Activated CD8-positive, alpha-beta T cell treated with anti-CD3 and anti-CD28 coated beads, Interleukin-2, amount 10 ng/mL, durations not matched to agents 7 days and 5 days (primary cell): ENCODE measurements around the gene SLC2A13. TPM values are rescaled to one million over a fixed set of nuclear protein-coding genes. Genes with fewer than 3 reads are reported as not detected.
"Not testable (repeated sequence)": the region's sequence is repeated elsewhere in the genome, so short reads cannot be mapped to it uniquely, and the experiment has no call there.

Experiments
- ATAC-seq: fragments of 150-1000 bp; cut with Tn5 transposase; one replicate; pipeline ENCODE4 v1.10.0; 2021; ENCODE audit warnings: moderate library complexity
- CTCF ChIA-PET: fragments of 350-600 bp; sonication (Branson Sonifier 250); formaldehyde crosslinking; loops from one replicate; lab custom pipeline; 2021; ENCODE audit warnings: antibody characterized with exemption; lab: Charles Lee
- POLR2A ChIA-PET: fragments of 350-600 bp; sonication (Branson Sonifier 250); formaldehyde crosslinking; loops from one replicate; lab custom pipeline; 2021; ENCODE audit warnings: antibody characterized with exemption; lab: Charles Lee
- DNase-seq: peaks from one replicate; pipeline ENCODE4 v3.0.0-alpha.2; 2020
- H3K27ac Mint-ChIP-seq: one replicate; pipeline ENCODE4 v1.8.0; 2021; ENCODE audit warnings: mild to moderate bottlenecking, mixed read lengths
- H3K27me3 Mint-ChIP-seq: one replicate; pipeline ENCODE4 v1.8.0; 2021; ENCODE audit warnings: low read depth, mixed read lengths
- H3K36me3 Mint-ChIP-seq: one replicate; pipeline ENCODE4 v1.8.0; 2021; ENCODE audit warnings: low read depth, mixed read lengths
- H3K4me1 Mint-ChIP-seq: one replicate; pipeline ENCODE4 v1.8.0; 2021; ENCODE audit warnings: low read depth, mixed read lengths
- H3K4me3 Mint-ChIP-seq: one replicate; pipeline ENCODE4 v1.8.0; 2021; ENCODE audit warnings: mild to moderate bottlenecking, mixed read lengths
- H3K9me3 Mint-ChIP-seq: one replicate; pipeline ENCODE4 v1.8.0; 2022; ENCODE audit warnings: mixed read lengths; ENCODE audit not compliant: insufficient read depth
- total RNA-seq, 2 experiments: library from RNA; stranded (reverse); gene quantifications; one replicate each; pipeline ENCODE4 v1.2.3, GENCODE V29; 2021

The SLC2A13 gene
- total RNA-seq, 2 experiments from 2014 or later = 5.2 to 5.4 TPM

DNA sequence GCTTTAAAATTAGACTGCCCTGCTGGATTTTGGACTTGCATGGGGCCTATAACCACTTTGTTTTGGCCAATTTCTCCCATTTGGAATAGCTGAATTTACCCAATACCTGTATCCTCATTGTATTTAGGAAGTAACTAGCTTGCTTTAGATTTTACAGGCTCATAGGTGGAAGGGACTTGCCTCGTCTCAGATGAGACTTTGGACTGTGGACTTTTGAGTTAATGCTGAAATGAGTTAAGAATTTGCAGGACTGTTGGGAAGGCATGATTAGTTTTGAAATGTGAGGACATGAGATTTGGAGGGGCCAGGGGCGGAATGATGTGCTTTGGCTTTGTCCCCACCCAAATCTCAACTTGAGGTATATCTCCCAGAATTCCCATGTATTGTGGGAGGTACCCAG lies 320.1 kb downstream of the SLC2A13 start:
- H3K4me1 Mint-ChIP-seq, H3K4me3 Mint-ChIP-seq, H3K27ac Mint-ChIP-seq, H3K9me3 Mint-ChIP-seq, H3K27me3 Mint-ChIP-seq, H3K36me3 Mint-ChIP-seq, POLR2A ChIA-PET, CTCF ChIA-PET, ATAC-seq, DNase-seq: not testable (repeated sequence)

DNA sequence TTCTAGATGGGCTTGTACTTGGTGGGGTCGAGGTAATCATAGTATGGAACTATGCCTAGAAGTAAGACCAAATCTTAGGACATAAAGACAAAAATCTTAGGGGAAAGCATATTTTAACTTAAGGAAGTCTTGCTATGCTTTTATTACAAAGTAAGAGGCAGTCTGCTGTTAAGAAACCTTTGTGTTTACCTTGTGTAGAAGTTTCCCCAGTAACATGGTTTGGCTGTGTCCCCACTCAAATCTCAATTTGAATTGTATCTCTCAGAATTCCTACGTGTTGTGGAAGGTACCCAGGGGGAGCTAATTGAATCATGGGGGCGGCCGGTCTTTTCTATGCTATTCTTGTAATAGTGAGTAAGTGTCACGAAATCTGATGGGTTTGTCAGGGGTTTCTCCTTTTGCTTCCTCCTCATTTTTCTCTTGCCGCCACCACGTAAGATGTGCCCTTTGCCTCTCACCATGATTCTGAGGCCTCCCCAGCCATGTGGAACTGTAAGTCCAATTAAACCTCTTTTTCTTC lies 323.8 kb downstream of the SLC2A13 start:
- H3K36me3 Mint-ChIP-seq = no peaks in the 10 kb centered on the region
- H3K4me3 Mint-ChIP-seq = no peak overlapping the region
- H3K4me1 Mint-ChIP-seq = no peaks in the 10 kb centered on the region
- ATAC-seq = no peak
- ChIA-PET POLR2A (no interaction called here), CTCF (no interaction called here)
- no peaks in the 10 kb centered on the region for H3K27me3 Mint-ChIP-seq
- DNase-seq = no peak
- no peaks in the 10 kb centered on the region for H3K9me3 Mint-ChIP-seq
- no peak overlapping the region for H3K27ac Mint-ChIP-seq

DNA sequence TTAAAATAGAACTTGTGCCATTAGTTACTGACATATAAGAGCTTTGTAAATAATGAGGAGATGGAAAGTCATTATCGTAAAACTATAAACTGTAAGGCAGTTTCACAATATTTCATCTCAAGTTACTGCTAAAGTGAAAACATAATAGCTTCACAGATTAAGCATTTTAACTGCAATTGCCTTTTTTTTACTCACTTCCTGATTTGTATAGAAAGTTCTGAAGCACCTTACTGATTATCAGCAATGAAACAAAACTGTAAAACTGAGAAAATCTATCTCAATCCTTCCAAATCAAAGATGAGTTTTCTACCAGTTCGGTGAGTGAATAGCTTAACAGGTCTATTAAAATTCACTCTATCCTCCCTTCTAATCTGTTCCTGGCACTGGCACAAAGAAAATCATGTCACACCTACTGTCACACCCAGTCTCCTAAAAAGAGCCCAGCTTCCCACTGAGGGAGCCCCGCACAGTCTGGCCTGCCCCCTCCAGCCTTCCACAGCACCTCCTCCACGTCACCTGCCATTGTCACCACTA lies 324.9 kb downstream of the SLC2A13 start:
- ChIA-PET CTCF (no interaction called here), POLR2A (no interaction called here)
- Mint-ChIP-seq H3K9me3 (no peaks in the 10 kb centered on the region), H3K36me3 (no peaks in the 10 kb centered on the region), H3K4me3 (no peak overlapping the region), H3K4me1 (no peaks in the 10 kb centered on the region), H3K27me3 (no peaks in the 10 kb centered on the region), H3K27ac (no peak overlapping the region)
- no peak for DNase-seq
- ATAC-seq = no peak

DNA sequence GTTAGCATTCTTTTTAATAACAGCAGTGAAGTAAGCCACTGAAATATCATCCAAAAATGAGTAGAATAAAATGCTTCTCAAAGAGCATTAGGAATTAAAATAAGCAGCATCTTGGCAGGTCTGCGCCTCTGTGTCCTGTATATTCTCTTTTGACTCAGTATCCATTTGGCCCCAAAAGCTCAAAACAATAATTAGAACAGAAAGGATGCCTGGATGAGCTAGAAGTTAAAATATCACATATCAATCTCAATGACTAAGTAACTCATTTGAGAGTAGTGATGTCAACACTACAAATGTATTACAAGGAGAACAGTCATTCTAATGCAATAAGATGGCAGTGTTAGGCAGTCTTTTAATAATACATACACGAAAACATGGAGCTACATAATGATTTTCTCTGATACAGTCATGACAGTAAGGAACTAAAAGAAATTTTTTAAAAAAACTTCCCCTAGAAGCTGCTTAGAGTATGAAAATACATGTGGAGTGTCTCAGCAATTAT lies 325.4 kb downstream of the SLC2A13 start:
- Mint-ChIP-seq H3K4me1 (no peaks in the 10 kb centered on the region), H3K27ac (no peak overlapping the region), H3K9me3 (no peaks in the 10 kb centered on the region), H3K27me3 (no peaks in the 10 kb centered on the region), H3K36me3 (no peaks in the 10 kb centered on the region), H3K4me3 (no peak overlapping the region)
- DNase-seq = no peak
- CTCF ChIA-PET = no interaction called here
- POLR2A ChIA-PET = no interaction called here
- ATAC-seq = no peak

DNA sequence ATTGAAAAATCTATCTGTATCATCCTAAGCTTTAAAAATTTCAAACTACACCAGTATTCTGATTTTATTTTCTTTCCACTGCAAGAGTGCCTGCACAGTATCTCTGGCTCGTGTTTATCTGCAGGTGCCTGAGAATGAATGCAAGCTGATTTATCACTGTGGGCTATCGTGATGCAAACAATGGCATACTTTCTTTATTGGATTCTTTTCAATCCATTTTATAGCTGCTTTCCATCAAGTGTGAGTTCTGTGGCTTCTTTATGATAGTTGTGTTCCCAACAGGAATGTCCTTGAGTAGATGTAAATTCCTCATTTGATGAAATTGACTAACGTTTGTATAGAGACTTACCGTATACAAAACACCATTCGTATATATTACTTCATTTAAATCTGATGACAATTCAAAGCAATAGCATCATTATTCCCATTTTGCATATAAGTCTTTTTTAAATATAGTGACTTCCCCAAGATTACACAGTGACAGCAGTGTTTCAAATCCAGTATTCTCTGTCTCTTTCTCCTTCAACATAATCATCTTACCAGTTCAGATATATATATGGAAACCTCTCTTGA lies 326.0 kb downstream of the SLC2A13 start:
- CTCF ChIA-PET = no interaction called here
- H3K4me1 Mint-ChIP-seq = no peaks in the 10 kb centered on the region
- no peaks in the 10 kb centered on the region for H3K36me3 Mint-ChIP-seq
- no peaks in the 10 kb centered on the region for H3K9me3 Mint-ChIP-seq
- no peak for ATAC-seq
- no peaks in the 10 kb centered on the region for H3K27me3 Mint-ChIP-seq
- H3K27ac Mint-ChIP-seq = no peak overlapping the region
- POLR2A ChIA-PET = no interaction called here
- DNase-seq = no peak
- no peak overlapping the region for H3K4me3 Mint-ChIP-seq

DNA sequence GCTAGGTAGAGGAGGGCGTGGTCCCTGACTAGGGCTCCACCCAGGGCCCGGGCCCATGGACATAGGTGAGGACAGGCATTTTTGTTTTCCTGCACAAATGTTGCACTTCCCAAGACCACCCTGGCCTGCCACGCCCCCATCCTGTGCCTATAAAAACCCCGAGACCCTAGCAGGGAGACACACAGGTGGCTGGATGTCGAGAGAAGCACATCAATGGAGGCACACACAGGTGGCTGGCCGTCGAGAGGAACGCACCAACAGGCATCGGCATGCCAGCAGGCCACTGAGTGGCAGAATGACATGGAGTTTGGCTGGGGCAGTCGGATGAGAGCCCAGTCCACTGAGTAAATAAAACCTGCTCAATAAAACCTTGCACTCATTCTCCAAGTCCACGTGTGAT lies 328.4 kb downstream of the SLC2A13 start:
- Mint-ChIP-seq H3K4me3 (no peak overlapping the region), H3K9me3 (no peaks in the 10 kb centered on the region), H3K27ac (no peak overlapping the region), H3K27me3 (no peaks in the 10 kb centered on the region), H3K4me1 (no peaks in the 10 kb centered on the region), H3K36me3 (no peaks in the 10 kb centered on the region)
- POLR2A ChIA-PET = no interaction called here
- CTCF ChIA-PET = no interaction called here
- no peak for ATAC-seq
- DNase-seq = no peak

DNA sequence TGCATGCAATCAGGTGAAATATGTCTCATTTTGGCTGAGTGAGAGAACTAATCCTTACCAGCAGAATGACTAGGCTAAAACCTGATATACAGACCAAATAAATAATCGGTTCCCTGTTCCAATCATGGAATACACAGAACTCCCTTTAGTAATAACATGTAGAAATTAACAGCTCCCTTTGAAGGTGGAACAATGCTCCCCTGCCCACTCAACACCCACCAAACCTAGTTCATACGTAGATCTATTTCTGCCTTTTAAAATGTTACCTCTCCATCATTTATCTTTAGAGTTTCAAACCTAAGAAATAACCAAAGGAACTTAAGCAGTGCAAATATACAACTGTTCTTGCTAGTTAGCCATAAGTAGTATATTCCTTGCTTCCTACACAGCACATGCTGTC lies 332.6 kb downstream of the SLC2A13 start:
- ChIA-PET CTCF (no interaction called here), POLR2A (no interaction called here)
- ATAC-seq (no peak), DNase-seq (no peak)
- no peak overlapping the region for H3K4me3 Mint-ChIP-seq
- no peaks in the 10 kb centered on the region for H3K27me3 Mint-ChIP-seq
- H3K9me3 Mint-ChIP-seq = no peaks in the 10 kb centered on the region
- H3K36me3 Mint-ChIP-seq = no peaks in the 10 kb centered on the region
- no peaks in the 10 kb centered on the region for H3K4me1 Mint-ChIP-seq
- H3K27ac Mint-ChIP-seq = no peak overlapping the region

DNA sequence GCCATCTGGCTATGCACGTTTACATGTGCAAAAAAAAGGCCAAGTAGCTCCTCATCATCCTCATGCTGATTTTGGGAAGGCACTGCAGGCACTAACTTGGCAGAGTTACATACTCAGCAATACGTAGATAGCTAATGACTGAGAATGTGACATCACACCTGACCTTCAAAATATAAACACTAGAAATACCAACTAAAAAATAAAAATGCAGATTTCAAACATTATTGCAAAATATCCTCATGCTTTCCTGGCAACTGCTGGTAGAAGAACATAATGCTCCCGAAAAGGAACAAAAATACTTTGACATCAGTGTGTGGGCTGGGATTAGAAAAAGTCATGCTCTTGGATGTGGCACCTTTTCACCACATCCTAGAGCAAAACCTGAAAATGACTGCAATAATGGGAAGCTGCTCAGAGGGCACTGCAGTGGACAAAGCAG lies 333.0 kb downstream of the SLC2A13 start:
- Mint-ChIP-seq H3K36me3 (no peaks in the 10 kb centered on the region), H3K4me3 (no peak overlapping the region), H3K27me3 (no peaks in the 10 kb centered on the region), H3K9me3 (no peaks in the 10 kb centered on the region), H3K27ac (no peak overlapping the region), H3K4me1 (no peaks in the 10 kb centered on the region)
- DNase-seq (no peak), ATAC-seq (no peak)
- ChIA-PET CTCF (no interaction called here), POLR2A (no interaction called here)

DNA sequence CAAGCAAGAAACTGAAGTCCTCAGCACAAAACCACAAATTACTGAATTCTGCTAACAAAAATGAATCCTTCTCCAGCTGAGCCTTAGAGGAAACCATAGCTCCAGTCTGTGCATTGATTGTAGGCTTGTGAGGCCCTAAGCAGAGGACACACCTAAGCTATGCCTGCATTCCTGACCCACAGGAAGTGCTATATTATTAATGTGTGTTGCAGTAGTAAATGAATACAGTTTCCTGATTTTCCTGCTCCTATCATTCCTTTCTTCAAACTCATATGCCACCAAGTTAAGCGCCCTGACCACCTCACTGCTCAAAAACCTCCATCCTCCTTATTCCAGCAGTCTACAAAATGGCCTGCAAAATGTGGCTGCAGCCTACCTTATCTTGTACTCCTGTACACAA lies 334.4 kb downstream of the SLC2A13 start:
- H3K36me3 Mint-ChIP-seq = no peaks in the 10 kb centered on the region
- ATAC-seq = no peak
- no peak overlapping the region for H3K27ac Mint-ChIP-seq
- CTCF ChIA-PET = no interaction called here
- no peaks in the 10 kb centered on the region for H3K9me3 Mint-ChIP-seq
- H3K4me1 Mint-ChIP-seq = no peaks in the 10 kb centered on the region
- H3K27me3 Mint-ChIP-seq = no peaks in the 10 kb centered on the region
- DNase-seq = no peak
- H3K4me3 Mint-ChIP-seq = no peak overlapping the region
- POLR2A ChIA-PET = no interaction called here

DNA sequence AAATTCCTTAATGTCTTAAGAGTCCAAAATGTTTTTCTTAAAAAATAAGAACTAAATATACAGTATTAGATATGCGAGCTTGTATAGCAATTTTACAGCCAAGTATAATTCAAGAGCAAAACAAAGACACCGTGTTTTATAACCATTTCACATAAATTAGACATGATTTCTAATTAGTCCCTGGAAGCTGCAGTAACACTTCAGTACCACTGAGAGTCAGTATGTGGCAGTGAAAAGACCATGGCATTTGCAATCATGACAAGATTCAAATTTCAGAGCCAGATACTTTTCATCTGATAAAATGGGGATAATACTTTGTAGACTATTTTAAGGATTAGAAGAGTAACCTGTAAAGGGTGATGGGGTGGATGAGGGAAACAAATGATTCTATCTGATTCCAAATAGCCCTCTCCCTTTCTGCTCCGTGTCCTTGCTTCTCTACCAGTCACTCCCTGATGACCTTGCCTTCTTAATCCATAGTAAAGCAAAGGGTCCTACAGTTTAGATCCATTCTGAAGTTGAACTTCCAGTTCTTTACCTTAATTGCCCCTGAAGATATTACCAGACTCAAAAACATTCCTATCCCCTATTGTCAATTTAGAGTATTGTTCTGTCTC lies 340.8 kb downstream of the SLC2A13 start:
- DNase-seq (no peak), ATAC-seq (peak; percentile 60)
- H3K36me3 Mint-ChIP-seq = no peaks in the 10 kb centered on the region
- H3K4me3 Mint-ChIP-seq = no peak overlapping the region
- H3K27me3 Mint-ChIP-seq = no peaks in the 10 kb centered on the region
- POLR2A ChIA-PET = interaction anchor here (0.7 kb wide), 1 partner anchor 92 kb away, joined by 3 read pairs; no protein-coding TSS in a partner anchor
- no peaks in the 10 kb centered on the region for H3K9me3 Mint-ChIP-seq
- CTCF ChIA-PET = interaction anchor here (0.6 to 1.0 kb wide), 6 partner anchors 9 to 447 kb away, joined by 3 to 5 read pairs (median 3); no protein-coding TSS in a partner anchor
- H3K27ac Mint-ChIP-seq = no peak overlapping the region
- H3K4me1 Mint-ChIP-seq = no peaks in the 10 kb centered on the region

DNA sequence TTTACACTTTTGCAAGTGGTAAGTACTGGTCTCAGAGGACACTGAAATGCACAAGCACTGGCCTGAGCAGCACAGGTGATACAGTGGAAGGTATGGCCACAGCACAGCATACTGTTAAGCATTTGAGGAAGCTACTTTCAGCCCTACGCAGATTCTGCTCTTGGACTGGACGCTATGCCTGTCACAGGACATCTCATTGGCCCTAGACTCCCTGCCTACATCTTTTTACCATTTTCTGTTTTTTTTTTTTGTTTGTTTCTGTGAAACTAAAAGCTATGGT lies 342.1 kb downstream of the SLC2A13 start:
- no peak for ATAC-seq
- Mint-ChIP-seq H3K27ac (no peak overlapping the region), H3K4me3 (no peak overlapping the region), H3K36me3 (no peaks in the 10 kb centered on the region), H3K9me3 (no peaks in the 10 kb centered on the region), H3K4me1 (no peaks in the 10 kb centered on the region), H3K27me3 (no peaks in the 10 kb centered on the region)
- CTCF ChIA-PET = no interaction called here
- DNase-seq = no peak
- POLR2A ChIA-PET = no interaction called here

DNA sequence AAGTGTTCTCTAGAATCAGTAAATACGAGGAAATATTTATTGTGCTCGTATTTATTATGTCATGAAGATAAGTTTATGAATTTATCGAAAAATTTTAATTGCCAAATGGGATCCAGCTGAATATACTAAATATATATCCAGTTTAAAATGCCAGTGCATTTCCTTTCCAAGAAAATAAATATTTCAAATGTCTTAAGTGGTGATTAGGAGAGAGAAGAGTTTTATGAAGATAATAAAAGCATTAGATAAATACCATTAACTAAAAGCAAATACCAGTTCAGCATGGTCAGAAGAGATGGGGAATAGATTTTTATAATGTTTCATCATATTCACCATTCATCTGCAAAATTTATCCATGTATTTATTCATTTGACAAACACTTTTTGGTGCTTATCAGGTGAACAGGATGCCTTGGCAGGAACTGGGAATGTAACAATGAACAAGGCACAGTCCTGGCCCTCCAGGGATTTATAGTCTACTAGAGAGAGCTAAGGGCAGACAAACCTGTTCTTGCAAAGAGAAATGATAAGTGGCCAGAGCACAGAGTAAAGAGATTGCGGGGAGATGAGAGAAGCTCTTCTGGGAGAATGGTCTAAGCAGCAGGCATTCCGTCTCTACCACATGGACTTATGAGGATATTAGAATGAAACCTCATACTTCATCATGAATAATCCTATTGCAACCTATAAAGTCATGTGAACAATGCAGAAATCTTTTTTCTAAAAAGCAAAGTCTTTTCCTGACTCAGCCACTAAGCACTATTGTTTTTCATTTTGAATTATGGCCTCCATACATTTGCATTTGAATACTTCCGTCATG lies 342.6 kb downstream of the SLC2A13 start:
- no peaks in the 10 kb centered on the region for H3K9me3 Mint-ChIP-seq
- H3K4me1 Mint-ChIP-seq = no peaks in the 10 kb centered on the region
- ChIA-PET CTCF (interaction anchor here (1.8 kb wide), 1 partner anchor 343 kb away, joined by 4 read pairs; the partner anchor contains the start of gene SLC2A13), POLR2A (no interaction called here)
- no peak overlapping the region for H3K4me3 Mint-ChIP-seq
- H3K36me3 Mint-ChIP-seq = no peaks in the 10 kb centered on the region
- H3K27me3 Mint-ChIP-seq = no peaks in the 10 kb centered on the region
- H3K27ac Mint-ChIP-seq = no peak overlapping the region
- ATAC-seq = no peak
- DNase-seq = no peak
